Measurements from ENCODE around the gene GRIK1. TPM values are rescaled to one million over a fixed set of nuclear protein-coding genes. Genes with fewer than 3 reads are reported as not detected.

Gene GRIK1
- total RNA-seq, 1 donor from 2014 or later: 0.39 TPM

DNA sequence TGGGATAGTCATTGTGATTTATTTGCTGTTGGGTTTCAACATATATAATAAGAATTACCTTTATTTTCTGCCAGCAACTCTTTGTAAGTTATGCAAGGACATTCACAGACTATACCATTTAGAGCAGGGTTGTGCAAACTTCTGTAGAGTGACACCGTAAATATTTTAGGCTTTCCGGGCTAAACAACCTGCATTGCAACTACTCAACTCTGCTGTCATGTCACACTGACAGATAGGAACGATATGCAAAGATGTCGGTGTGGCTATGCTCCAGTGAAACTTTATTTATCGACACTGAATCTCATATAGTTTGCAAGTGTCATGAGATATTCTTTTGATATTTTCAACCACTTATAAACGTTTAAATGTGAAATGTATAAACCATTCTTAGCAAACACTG is 430.7 kb downstream of the GRIK1 start:
- H3K36me3 Mint-ChIP-seq (ENCODE audit: unreplicated experiment): peaks cover 8% of the 10 kb centered on the region
- no peaks in the 10 kb centered on the region for H3K9me3 Mint-ChIP-seq (ENCODE audit: unreplicated experiment)
- TF ChIP-seq, protein P1, sequence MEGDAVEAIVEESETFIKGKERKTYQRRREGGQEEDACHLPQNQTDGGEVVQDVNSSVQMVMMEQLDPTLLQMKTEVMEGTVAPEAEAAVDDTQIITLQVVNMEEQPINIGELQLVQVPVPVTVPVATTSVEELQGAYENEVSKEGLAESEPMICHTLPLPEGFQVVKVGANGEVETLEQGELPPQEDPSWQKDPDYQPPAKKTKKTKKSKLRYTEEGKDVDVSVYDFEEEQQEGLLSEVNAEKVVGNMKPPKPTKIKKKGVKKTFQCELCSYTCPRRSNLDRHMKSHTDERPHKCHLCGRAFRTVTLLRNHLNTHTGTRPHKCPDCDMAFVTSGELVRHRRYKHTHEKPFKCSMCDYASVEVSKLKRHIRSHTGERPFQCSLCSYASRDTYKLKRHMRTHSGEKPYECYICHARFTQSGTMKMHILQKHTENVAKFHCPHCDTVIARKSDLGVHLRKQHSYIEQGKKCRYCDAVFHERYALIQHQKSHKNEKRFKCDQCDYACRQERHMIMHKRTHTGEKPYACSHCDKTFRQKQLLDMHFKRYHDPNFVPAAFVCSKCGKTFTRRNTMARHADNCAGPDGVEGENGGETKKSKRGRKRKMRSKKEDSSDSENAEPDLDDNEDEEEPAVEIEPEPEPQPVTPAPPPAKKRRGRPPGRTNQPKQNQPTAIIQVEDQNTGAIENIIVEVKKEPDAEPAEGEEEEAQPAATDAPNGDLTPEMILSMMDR (IDR thresholded peaks at IDR 0.05; ENCODE audit: partially characterized antibody, unreplicated experiment): no peak
- H3K27me3 Mint-ChIP-seq (ENCODE audit: unreplicated experiment): no peaks in the 10 kb centered on the region
- no peak overlapping the region for H3K27ac Mint-ChIP-seq (ENCODE audit: unreplicated experiment)
- H3K4me3 Mint-ChIP-seq (ENCODE audit: unreplicated experiment): no peak overlapping the region
- H3K4me1 Mint-ChIP-seq (ENCODE audit: low read depth, unreplicated experiment): no peaks in the 10 kb centered on the region
- no peak for DNase-seq

DNA sequence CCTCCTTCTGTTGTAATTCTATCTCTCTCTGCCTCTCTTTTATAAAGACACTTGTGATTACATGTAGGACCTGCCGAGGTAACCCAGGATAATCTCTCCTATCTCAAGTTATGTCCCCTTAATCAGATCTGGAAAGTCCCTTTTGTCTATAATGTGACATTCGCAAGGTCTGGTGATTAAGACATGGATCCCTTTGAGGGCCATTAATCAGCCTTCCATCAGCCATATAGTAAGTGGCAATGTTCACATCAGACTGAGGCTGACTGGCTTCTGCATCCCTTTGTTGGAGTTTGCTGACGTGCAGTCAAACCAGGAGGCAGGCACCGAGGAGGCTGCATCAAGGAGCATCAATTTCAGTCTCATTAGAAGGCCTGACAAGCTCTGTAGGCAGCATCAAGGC is 431.5 kb downstream of the GRIK1 start:
- H3K27me3 Mint-ChIP-seq (ENCODE audit: unreplicated experiment): no peaks in the 10 kb centered on the region
- H3K36me3 Mint-ChIP-seq (ENCODE audit: unreplicated experiment): peaks cover 2% of the 10 kb centered on the region
- no peak overlapping the region for H3K27ac Mint-ChIP-seq (ENCODE audit: unreplicated experiment)

DNA sequence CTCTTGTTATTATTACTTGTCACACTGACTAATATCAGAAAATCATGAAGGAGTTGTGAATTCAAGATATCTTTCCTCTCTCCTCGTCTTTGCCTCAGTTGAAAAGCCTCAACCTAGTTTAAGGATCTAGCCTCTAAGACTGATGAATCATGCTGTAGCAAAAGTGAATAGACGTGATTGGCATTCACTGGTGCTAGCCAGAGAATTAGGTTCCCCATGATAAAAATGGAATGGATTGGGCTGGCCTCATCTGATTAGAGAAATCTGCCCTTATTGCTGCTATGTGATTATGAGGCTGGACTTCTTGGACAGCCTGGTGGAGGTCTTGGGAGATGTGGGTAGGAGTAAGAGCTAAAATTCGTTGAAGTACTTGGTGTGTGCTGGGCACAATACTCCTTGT is 432.8 kb downstream of the GRIK1 start:
- no peak for DNase-seq
- no peaks in the 10 kb centered on the region for H3K27me3 Mint-ChIP-seq (ENCODE audit: unreplicated experiment)
- H3K27ac Mint-ChIP-seq (ENCODE audit: unreplicated experiment): no peak overlapping the region
- TF ChIP-seq, protein P1 (IDR thresholded peaks at IDR 0.05; ENCODE audit: partially characterized antibody, unreplicated experiment): no peak
- no peaks in the 10 kb centered on the region for H3K4me1 Mint-ChIP-seq (ENCODE audit: low read depth, unreplicated experiment)
- H3K36me3 Mint-ChIP-seq (ENCODE audit: unreplicated experiment): no peaks in the 10 kb centered on the region
- H3K9me3 Mint-ChIP-seq (ENCODE audit: unreplicated experiment): no peaks in the 10 kb centered on the region
- no peak overlapping the region for H3K4me3 Mint-ChIP-seq (ENCODE audit: unreplicated experiment)

More for the DNA sequence above, 431.5 kb downstream of the GRIK1 start:
- Mint-ChIP-seq H3K9me3 (ENCODE audit: unreplicated experiment) (no peaks in the 10 kb centered on the region), H3K4me1 (ENCODE audit: low read depth, unreplicated experiment) (no peaks in the 10 kb centered on the region), H3K4me3 (ENCODE audit: unreplicated experiment) (no peak overlapping the region)
- TF ChIP-seq, protein P1 (IDR thresholded peaks at IDR 0.05; ENCODE audit: partially characterized antibody, unreplicated experiment): no peak
- DNase-seq: no peak

DNA sequence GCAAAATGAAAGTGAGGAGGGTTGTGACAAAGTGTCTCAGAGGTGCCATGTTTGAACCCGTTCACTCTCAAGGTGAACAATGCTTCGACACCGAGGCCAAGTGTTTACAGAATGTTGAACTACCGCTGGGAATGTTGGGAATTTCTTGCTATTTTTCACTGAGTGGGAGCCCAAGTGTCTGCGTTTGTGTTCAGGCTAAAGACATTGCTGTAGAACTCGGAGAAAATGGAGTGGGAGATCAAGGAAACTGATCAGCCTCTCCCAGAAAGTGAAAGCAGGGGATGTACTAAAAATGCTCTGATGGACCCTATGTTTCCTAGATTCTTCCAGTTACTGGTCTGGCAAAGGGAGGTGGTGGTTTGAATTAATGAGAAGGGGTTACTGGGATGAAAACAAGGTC is 433.6 kb downstream of the GRIK1 start:
- peaks cover 3% of the 10 kb centered on the region for H3K27me3 Mint-ChIP-seq (ENCODE audit: unreplicated experiment)
- H3K36me3 Mint-ChIP-seq (ENCODE audit: unreplicated experiment): no peaks in the 10 kb centered on the region
- no peak overlapping the region for H3K27ac Mint-ChIP-seq (ENCODE audit: unreplicated experiment)
- TF ChIP-seq, protein P1 (IDR thresholded peaks at IDR 0.05; ENCODE audit: partially characterized antibody, unreplicated experiment): no peak
- DNase-seq: no peak
- H3K4me1 Mint-ChIP-seq (ENCODE audit: low read depth, unreplicated experiment): no peaks in the 10 kb centered on the region
- H3K9me3 Mint-ChIP-seq (ENCODE audit: unreplicated experiment): peaks cover 1% of the 10 kb centered on the region
- H3K4me3 Mint-ChIP-seq (ENCODE audit: unreplicated experiment): no peak overlapping the region

DNA sequence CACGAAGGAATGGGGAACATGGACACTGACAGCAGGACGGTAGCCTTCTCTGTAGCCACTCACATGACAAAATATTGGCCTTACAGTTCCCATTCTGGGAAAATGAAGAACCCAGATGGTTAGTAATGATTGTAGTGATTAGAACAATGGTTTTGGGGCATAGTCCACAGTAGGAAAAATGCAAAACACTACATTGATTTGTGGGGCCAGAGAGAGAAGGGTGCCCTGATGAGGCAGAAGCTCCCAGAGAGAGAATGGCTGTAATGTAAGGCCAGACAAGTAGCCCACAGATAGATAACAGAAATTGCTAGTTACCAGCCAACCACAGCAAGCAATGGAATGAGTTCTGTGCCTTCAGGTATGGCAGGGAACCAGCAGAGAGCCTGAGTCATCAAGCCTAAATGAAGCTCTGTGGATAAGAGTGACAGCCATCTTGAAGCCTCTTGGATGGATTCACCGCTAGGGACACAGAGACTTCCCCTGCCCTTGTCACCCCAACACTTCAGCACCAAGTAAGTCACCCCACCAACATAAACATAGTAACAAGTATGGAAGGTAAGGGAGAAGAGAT is 435.0 kb downstream of the GRIK1 start:
- peaks cover 3% of the 10 kb centered on the region for H3K27me3 Mint-ChIP-seq (ENCODE audit: unreplicated experiment)
- TF ChIP-seq, protein P1 (IDR thresholded peaks at IDR 0.05; ENCODE audit: partially characterized antibody, unreplicated experiment): no peak
- H3K9me3 Mint-ChIP-seq (ENCODE audit: unreplicated experiment): peaks cover 1% of the 10 kb centered on the region
- H3K4me3 Mint-ChIP-seq (ENCODE audit: unreplicated experiment): no peak overlapping the region
- H3K4me1 Mint-ChIP-seq (ENCODE audit: low read depth, unreplicated experiment): no peaks in the 10 kb centered on the region
- H3K36me3 Mint-ChIP-seq (ENCODE audit: unreplicated experiment): no peaks in the 10 kb centered on the region
- H3K27ac Mint-ChIP-seq (ENCODE audit: unreplicated experiment): no peak overlapping the region
- DNase-seq: no peak
